PFSK-1 (cell line): ENCODE data around the gene STAP2.

Experiments used
- FOXP2 ChIP-seq: optimal IDR thresholded peaks from 2 replicates; pipeline ENCODE3; 2011; ENCODE audit warnings: borderline replicate concordance, control low read depth, inconsistent platforms; ENCODE audit not compliant: insufficient read depth; ENCODE audit errors: extremely low read length, extremely low read depth
- POLR2AphosphoS5 ChIP-seq: IDR thresholded peaks from 2 replicates; pipeline ENCODE4 v1.6.1; 2012; ENCODE audit warnings: low read depth, mild to moderate bottlenecking, control low read depth, low read length, moderate library complexity
- REST ChIP-seq, 2 experiments: IDR thresholded peaks; 2 replicates each; pipeline versions ENCODE4 v1.6.1 to v1.8.0; 2011 to 2012; ENCODE audit warnings: low read depth in 2 of 2, low read length in 2 of 2, control low read depth in 1 of 2, inconsistent platforms in 1 of 2, mild to moderate bottlenecking in 1 of 2, moderate library complexity in 1 of 2; ENCODE audit not compliant: insufficient read depth in 1 of 2
- SIN3A ChIP-seq: IDR thresholded peaks from 2 replicates; pipeline ENCODE4 v1.6.1; 2012; ENCODE audit warnings: mild to moderate bottlenecking, low read length, moderate library complexity, borderline replicate concordance; ENCODE audit not compliant: insufficient read depth
- TAF1 ChIP-seq: IDR thresholded peaks from 2 replicates; pipeline ENCODE4 v1.6.1; 2012; ENCODE audit warnings: low read length, control low read depth, borderline replicate concordance; ENCODE audit not compliant: insufficient read depth

The STAP2 gene

GRCh38 chr19:4363571-4364304, 25.1 kb upstream of the STAP2 start:
- TF ChIP-seq SIN3A (no peak), FOXP2 (no peak), TAF1 (no peak), REST (IDR thresholded peaks at IDR 0.05; ENCODE audit: insufficient read depth in 1 of 2, low read depth in 2 of 2, low read length in 2 of 2) (no peak), POLR2AphosphoS5 (no peak; the same call in 1 of the 2 replicates)

- no peak for TF ChIP-seq FOXP2
- peak; percentile 30; the same call in 1 of the 2 replicates for TF ChIP-seq POLR2AphosphoS5
Measured at GRCh38 chr19:4362831-4363545, 24.4 kb upstream of the STAP2 start.

- TF ChIP-seq REST (IDR thresholded peaks at IDR 0.05; ENCODE audit: insufficient read depth in 1 of 2, low read depth in 2 of 2, low read length in 2 of 2) (no peak), POLR2AphosphoS5 (0 out of 2 replicates have a peak, but pooled peaks have one; percentile 15), SIN3A (no peak)
Measured at GRCh38 chr19:4362101-4362828, 23.6 kb upstream of the STAP2 start.

GRCh38 chr19:4361152-4362046, 22.8 kb upstream of the STAP2 start:
- no peak for TF ChIP-seq FOXP2
- no peak for TF ChIP-seq TAF1
- no peak for TF ChIP-seq REST (IDR thresholded peaks at IDR 0.05; ENCODE audit: insufficient read depth in 1 of 2, low read depth in 2 of 2, low read length in 2 of 2)
- TF ChIP-seq SIN3A, result no peak
- TF ChIP-seq POLR2AphosphoS5, result no peak

GRCh38 chr19:4360641-4361151, 22.1 kb upstream of the STAP2 start:
- TF ChIP-seq SIN3A, result no peak
- no peak for TF ChIP-seq FOXP2
- no peak for TF ChIP-seq POLR2AphosphoS5
- TF ChIP-seq TAF1, result no peak
- no peak for TF ChIP-seq REST (IDR thresholded peaks at IDR 0.05; ENCODE audit: insufficient read depth in 1 of 2, low read depth in 2 of 2, low read length in 2 of 2)
